Activated naive CD8-positive, alpha-beta T cell (primary cell): Measurements from ENCODE around the gene SYT17.

ENCODE experiments used
- H3K27ac Mint-ChIP-seq: one replicate; pipeline ENCODE4 v1.8.0; 2021; ENCODE audit warnings: mixed read lengths
- H3K27me3 Mint-ChIP-seq: one replicate; pipeline ENCODE4 v1.8.0; 2021; ENCODE audit warnings: mixed read lengths
- H3K36me3 Mint-ChIP-seq: one replicate; pipeline ENCODE4 v1.8.0; 2021; ENCODE audit warnings: mixed read lengths
- H3K4me1 Mint-ChIP-seq: one replicate; pipeline ENCODE4 v1.8.0; 2021; ENCODE audit warnings: low read depth, mixed read lengths
- H3K4me3 Mint-ChIP-seq: one replicate; pipeline ENCODE4 v1.8.0; 2021; ENCODE audit warnings: mild to moderate bottlenecking, mixed read lengths
- H3K9me3 Mint-ChIP-seq: one replicate; pipeline ENCODE4 v1.8.0; 2021; ENCODE audit warnings: low read depth, mixed read lengths

Gene SYT17, protein sequence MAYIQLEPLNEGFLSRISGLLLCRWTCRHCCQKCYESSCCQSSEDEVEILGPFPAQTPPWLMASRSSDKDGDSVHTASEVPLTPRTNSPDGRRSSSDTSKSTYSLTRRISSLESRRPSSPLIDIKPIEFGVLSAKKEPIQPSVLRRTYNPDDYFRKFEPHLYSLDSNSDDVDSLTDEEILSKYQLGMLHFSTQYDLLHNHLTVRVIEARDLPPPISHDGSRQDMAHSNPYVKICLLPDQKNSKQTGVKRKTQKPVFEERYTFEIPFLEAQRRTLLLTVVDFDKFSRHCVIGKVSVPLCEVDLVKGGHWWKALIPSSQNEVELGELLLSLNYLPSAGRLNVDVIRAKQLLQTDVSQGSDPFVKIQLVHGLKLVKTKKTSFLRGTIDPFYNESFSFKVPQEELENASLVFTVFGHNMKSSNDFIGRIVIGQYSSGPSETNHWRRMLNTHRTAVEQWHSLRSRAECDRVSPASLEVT

DNA sequence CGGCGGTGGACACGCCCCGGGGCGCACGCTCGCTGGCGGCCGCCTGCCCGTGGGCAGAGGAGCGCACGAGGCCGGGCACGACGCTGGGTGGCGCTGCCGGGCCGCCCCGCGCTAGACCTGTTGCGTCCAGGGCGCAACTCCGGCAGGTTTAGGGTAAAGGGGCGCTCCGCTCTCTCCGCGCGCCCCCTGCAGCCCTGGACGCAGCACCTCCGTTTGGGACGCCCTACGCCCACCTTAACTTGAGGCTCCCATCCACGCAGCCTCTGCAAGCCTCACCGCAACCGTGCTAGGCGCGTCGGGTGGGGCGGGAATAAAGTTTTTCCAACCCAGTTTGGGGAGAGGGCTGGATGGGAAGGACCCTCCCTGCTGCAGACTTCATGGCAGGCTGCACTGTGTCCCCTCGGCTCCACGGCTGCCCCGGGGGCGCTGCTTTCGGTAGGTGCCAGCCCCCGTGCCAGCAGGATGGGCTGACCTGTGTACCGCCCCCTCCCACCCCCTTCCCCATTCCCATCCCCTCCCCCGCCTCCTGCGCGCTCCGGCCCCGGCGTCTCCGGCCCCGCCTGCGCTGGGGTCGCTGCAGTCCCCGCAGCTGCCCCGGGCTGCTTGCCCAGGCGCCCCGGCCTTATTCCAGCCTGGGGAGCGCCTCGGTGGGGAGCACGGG, at the start of gene SYT17:
SYT17 (plus strand) TSS at position 531 of the 661 bp plus-strand sequence. CDS start 407 bp downstream, outside the sequence.
- Mint-ChIP-seq H3K36me3 (no peaks in the 10 kb centered on the region), H3K27me3 (peaks cover 12% of the 10 kb centered on the region), H3K4me3 (no peak within 1 kb of the TSS), H3K9me3 (peaks cover 6% of the 10 kb centered on the region), H3K4me1 (no peaks in the 10 kb centered on the region), H3K27ac (no peak within 1 kb of the TSS)

DNA sequence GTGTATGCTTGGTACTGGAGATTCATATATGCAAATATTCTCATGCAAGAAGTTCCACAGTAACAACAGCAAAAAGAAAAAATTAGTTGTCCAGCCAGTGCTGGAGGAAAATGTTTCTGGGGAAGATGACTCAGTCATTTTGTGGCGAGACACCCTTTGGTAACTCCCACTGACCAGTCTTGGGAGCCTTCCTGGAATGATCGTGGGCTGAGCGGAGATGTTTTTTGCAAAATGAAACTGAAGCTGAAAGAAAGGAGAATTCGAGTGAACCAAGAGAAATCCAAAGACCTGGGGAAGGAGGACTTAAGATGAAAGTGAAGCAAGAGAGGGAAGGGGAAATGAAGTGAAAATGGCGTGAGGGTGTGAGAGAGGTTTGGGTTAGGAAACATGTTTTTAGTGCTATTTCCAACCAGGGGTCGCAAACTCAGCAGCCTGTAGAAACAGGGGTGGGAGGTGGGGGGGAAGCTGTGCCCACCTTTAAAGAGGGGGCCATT, 49.1 kb upstream of the SYT17 start:
- Mint-ChIP-seq H3K4me3 (peak overlapping the region; percentile 67), H3K27me3 (peaks cover 7% of the 10 kb centered on the region), H3K36me3 (no peaks in the 10 kb centered on the region), H3K27ac (peak overlapping the region; percentile 78), H3K4me1 (peaks cover 22% of the 10 kb centered on the region), H3K9me3 (no peaks in the 10 kb centered on the region)

DNA sequence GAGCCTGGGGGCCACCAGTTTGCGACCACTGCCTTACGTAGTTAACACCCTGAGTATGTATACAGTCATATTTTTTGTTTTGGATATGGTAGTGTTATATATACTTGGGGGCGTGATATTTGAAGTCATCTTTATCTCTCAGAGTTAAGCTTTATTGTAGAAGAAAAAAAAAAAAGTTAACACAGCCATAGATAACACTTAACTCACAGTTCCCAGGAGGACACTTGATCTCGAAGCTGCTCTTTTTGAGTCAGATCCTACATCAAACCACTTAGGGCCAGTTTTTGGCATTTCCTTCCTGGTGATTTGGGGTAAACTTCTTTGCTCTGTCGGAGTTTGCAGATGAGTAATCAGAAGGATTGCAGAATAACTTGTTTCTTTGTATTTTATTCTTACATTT, 48.5 kb upstream of the SYT17 start:
- H3K4me3 Mint-ChIP-seq, result peak overlapping the region; percentile 20
- no peaks in the 10 kb centered on the region for H3K36me3 Mint-ChIP-seq
- H3K27ac Mint-ChIP-seq, result no peak overlapping the region
- peaks cover 7% of the 10 kb centered on the region for H3K27me3 Mint-ChIP-seq
- peaks cover 22% of the 10 kb centered on the region for H3K4me1 Mint-ChIP-seq
- H3K9me3 Mint-ChIP-seq, result no peaks in the 10 kb centered on the region

DNA sequence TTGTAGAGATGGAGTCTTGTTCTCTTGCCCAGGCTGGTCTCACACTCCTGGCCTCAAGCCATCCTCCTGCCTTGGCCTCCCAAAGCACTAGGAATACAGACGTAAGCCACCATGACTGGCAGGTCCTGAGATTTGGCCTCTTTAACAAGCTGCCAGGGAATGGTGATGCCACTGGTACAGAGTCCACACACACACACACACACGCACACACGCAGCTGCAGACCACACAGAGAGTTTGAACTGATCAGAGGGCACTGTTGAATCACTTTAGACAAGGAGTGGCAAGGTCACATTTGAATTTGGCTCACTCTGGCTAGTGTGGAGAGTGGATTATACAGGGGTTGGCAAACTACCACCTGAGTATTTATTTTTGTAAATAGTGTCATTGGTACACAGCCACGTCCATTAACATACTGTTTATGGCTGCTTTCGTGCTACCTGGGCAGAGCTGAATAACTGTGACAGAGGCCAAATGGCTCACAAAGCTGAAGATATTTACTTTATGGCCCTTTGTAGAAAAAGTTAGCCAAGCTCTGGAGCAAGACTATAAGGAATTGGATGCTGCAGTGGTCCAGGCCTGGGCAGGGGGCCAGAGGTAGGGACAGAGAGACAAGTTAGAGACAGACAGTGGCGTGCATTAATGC, 44.4 kb upstream of the SYT17 start:
- Mint-ChIP-seq H3K36me3 (no peaks in the 10 kb centered on the region), H3K27ac (no peak overlapping the region), H3K4me3 (no peak overlapping the region), H3K27me3 (peaks cover 2% of the 10 kb centered on the region), H3K4me1 (peaks cover 13% of the 10 kb centered on the region), H3K9me3 (no peaks in the 10 kb centered on the region)

DNA sequence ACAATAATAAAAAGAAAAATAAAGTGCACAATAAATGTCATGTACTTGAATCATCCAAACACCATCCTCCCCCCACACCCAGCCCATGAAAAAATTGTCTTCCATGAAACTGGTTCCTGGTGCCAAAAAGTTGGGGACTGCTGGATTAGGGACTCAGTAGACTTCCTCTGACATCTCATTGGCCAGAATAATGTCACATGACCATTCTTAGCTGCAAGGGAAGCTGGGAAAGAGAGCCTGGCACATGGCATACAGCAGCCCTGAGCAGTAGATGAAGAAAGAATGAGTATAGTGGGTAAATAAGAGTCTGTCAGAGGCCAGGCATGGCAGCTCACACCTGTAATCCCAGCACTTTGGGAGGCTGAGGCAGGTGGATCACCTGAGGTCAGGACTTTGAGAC, 41.7 kb upstream of the SYT17 start:
- Mint-ChIP-seq H3K4me3 (no peak overlapping the region), H3K4me1 (peaks cover 12% of the 10 kb centered on the region), H3K9me3 (no peaks in the 10 kb centered on the region), H3K27me3 (peaks cover 2% of the 10 kb centered on the region), H3K27ac (no peak overlapping the region), H3K36me3 (no peaks in the 10 kb centered on the region)

DNA sequence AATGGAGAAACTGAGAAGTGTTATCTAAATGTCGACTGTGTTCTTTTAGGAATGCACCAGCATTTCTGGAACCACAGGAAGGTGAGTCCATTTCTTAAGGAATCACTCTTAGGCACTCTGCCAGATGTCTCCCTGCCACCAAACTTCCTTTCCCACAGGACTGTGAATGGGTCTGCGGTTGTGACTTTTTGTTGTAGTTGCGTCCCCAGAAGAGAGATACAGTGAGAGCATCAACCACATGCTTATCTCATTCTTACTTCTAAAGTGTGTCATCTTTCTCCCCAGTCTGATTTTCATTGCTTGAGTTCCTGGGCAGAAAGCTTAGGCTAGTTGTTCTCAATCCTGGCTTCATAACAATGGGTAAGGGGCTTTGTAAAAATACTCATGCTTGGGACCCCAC, 40.8 kb upstream of the SYT17 start:
- Mint-ChIP-seq H3K9me3 (no peaks in the 10 kb centered on the region), H3K36me3 (no peaks in the 10 kb centered on the region), H3K27ac (no peak overlapping the region)

DNA sequence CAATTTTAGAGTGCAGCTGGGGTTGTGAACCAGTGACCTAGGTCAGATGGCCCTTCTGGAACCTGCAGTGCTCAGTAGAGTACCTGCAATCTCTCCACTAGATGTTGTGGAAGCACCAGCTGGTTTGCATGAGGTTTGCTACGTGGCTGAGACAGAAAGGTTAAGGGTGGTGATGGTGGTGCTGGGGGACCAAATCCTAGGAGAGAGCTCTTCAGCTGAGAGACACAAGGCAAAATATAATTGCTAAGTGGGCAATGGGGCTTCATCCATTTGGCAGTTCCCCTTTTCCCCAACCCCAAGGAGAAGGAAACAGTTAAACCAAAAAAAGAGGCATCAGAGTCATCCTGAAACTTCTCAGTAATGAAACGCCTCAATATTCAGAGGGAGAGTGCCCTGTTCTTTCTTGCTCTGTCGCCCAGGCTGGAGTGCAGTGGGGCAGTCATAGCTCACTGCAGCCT, 40.3 kb upstream of the SYT17 start:
- no peak overlapping the region for H3K4me3 Mint-ChIP-seq
- no peaks in the 10 kb centered on the region for H3K27me3 Mint-ChIP-seq
- no peaks in the 10 kb centered on the region for H3K9me3 Mint-ChIP-seq
- H3K36me3 Mint-ChIP-seq, result no peaks in the 10 kb centered on the region
- H3K27ac Mint-ChIP-seq, result peak overlapping the region; percentile 13
- H3K4me1 Mint-ChIP-seq, result peaks cover 14% of the 10 kb centered on the region

More for the DNA sequence above, 40.8 kb upstream of the SYT17 start:
- no peak overlapping the region for H3K4me3 Mint-ChIP-seq
- H3K27me3 Mint-ChIP-seq, result no peaks in the 10 kb centered on the region
- peaks cover 14% of the 10 kb centered on the region for H3K4me1 Mint-ChIP-seq

DNA sequence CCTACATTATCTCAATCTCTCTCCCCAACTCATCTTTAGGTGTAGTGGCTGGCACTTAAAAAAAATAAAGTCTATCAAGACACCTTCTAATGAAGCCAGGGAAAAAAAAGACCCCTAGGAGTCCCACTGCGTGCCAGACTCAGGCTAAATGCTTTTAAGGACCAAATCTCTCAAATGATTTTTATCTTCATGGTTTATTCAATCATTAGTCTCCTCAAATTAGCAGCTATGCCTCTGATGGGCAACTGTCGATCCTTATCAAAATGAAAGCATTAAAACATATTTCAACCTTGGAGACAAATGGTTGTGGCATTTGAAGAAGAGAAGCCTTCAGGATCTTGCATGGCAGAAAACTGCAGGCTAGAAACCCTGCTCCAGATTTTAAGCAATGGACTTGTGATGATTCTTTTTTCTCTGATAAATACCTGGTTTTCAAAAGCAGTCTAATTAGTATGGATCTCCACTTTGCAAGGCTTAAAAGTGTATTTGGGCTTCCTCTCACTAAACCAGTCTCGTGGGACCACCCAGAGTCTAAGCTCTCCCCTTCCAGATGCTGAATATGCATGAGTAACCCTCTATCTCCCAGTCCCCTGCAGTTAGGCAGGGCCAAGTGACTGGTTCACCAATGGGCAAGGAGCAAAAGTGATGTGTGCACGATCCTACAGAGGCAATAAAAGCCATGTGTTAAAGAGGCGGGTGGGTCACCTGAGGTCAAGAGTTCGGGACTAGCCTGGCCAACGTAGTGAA, 39.4 kb upstream of the SYT17 start:
- Mint-ChIP-seq H3K27me3 (no peaks in the 10 kb centered on the region), H3K36me3 (no peaks in the 10 kb centered on the region), H3K27ac (no peak overlapping the region), H3K4me3 (no peak overlapping the region), H3K4me1 (peaks cover 14% of the 10 kb centered on the region), H3K9me3 (no peaks in the 10 kb centered on the region)

DNA sequence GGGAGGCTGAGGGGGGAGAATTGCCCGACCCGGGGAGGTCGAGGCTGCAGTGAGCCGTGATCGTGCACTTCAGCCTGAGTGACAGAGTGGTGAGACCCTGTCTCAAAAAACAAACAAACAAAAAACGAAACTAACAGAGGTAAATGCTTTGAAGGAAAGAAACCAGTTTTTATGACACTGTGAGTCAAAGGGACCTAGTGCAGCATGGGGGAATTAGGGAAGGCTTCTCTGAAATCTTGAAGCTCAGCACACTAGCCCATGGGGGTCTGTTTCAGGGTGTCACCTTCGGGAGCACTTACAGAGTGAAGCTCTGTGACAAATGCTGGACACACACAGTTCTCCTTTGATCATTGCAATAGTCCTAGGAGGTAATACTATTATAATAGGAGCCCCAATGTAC, 37.7 kb upstream of the SYT17 start:
- no peaks in the 10 kb centered on the region for H3K9me3 Mint-ChIP-seq
- H3K36me3 Mint-ChIP-seq, result no peaks in the 10 kb centered on the region
- H3K27ac Mint-ChIP-seq, result no peak overlapping the region
- no peak overlapping the region for H3K4me3 Mint-ChIP-seq
- H3K27me3 Mint-ChIP-seq, result no peaks in the 10 kb centered on the region
- peaks cover 14% of the 10 kb centered on the region for H3K4me1 Mint-ChIP-seq

DNA sequence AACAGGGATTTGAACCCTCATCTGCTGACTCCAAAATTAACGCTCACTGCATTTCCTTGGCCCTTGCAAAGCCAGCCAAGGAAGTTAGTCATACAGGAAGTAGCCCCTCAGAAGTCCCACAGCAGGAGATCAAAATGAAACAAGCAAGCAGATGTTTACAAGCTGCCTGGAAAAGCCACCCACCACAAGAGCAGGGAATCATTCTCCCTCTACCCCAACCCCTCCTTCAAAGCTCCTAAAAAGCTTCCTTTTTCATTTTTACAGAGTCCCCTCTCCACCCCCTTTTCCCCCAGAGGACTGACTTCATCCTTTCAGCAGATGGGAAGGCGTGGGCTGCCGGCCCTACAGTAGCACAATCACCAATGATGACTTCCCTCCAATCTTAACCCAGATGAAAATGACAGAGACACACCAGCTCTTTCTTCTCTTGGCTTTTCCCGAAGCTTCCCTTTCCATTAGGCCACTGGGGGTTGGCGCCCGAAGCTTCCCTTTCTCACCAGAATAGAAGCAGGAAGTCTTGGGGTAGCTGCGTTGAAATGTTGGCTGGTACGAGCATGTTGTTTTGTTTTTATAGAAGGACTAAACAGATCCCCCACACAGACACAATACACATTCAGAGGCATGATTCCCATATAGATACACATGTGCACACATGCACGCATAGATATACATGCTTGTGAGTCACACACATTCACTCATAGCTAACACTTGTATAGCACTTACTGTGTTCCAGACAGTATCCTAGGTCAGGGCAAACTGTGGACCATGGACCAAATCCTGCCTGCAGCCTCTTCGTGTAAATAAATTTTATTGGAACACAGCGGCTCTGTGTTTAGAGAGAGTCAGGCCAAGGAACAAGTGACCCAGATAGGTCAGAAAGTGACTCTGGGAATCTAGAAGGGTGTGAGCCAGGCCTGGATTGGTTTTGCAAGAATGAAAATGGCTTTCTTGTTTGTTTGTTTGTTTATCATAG, 36.9 kb upstream of the SYT17 start:
- H3K27ac Mint-ChIP-seq, result no peak overlapping the region
- no peaks in the 10 kb centered on the region for H3K36me3 Mint-ChIP-seq
- peak overlapping the region; percentile 14 for H3K4me3 Mint-ChIP-seq
- peaks cover 14% of the 10 kb centered on the region for H3K4me1 Mint-ChIP-seq
- H3K27me3 Mint-ChIP-seq, result peaks cover under 1% of the 10 kb centered on the region
- no peaks in the 10 kb centered on the region for H3K9me3 Mint-ChIP-seq

DNA sequence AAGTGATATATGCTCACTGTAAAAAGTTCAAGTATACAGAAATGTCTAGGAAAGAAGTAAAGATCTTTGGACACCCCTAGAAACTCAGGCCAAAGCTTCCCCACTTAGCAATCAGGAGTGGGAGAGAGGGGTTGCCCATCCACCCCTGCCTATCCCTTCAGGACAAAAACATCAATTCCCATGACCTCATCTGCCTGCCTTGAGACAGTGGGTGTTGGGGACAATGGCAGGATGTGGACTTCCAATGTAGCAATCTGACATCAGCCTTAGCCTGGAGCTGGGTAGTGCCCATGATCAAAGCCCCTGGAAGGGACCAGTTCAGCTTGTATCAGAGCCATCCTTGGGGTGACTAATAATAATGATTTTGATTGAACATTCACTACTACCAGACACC, 36.2 kb upstream of the SYT17 start:
- Mint-ChIP-seq H3K27me3 (peaks cover 1% of the 10 kb centered on the region), H3K4me3 (no peak overlapping the region), H3K4me1 (peaks cover 14% of the 10 kb centered on the region), H3K27ac (no peak overlapping the region), H3K9me3 (no peaks in the 10 kb centered on the region), H3K36me3 (no peaks in the 10 kb centered on the region)

DNA sequence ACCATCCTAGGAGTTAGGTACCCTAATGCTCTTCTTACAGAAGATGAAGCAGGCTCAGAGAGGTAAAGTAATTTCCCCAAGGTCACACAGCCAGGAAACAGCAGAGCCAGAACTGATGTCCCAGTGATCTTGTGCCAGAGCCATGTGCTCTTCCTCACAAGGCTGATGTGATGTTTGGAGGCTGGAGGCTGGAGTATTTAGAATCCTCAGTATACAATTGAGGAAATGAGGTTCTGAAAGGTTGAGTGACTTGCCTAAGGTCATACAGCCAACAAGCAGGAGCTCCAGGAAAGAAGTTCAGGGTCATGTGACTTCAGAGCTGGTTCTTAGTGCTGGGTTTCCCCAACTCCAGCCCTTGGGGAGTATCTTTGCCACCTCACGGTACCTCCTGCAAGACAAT, 35.8 kb upstream of the SYT17 start:
- Mint-ChIP-seq H3K27me3 (peaks cover 1% of the 10 kb centered on the region), H3K4me3 (no peak overlapping the region), H3K36me3 (no peaks in the 10 kb centered on the region), H3K27ac (no peak overlapping the region), H3K4me1 (peaks cover 14% of the 10 kb centered on the region), H3K9me3 (no peaks in the 10 kb centered on the region)

DNA sequence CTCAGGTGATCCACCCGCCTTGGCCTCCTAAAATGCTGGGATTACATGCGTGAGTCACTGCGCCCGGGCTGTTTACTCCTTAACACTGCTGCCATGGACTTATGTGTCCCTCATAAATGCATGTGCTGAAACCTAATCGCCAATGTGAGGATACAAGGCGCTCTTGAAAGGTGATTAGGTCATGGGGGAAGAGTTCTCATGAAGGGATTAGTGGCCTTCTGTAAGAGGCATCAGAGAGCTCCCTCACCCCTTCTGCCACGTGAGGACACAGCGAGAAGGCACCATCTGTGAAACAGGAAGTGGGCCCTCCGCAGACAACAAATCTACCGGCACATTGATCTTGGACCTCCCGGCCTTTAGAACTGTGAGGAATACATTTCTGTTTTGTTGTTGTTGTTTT, 35.1 kb upstream of the SYT17 start:
- H3K27ac Mint-ChIP-seq, result no peak overlapping the region
- peaks cover 14% of the 10 kb centered on the region for H3K4me1 Mint-ChIP-seq
- H3K9me3 Mint-ChIP-seq, result no peaks in the 10 kb centered on the region
- no peak overlapping the region for H3K4me3 Mint-ChIP-seq
- peaks cover 1% of the 10 kb centered on the region for H3K27me3 Mint-ChIP-seq
- no peaks in the 10 kb centered on the region for H3K36me3 Mint-ChIP-seq
